Medulla oblongata (tissue), 1 donor: ENCODE results near the gene NFASC.

Experiments used
- DNase-seq: peaks from one replicate; pipeline ENCODE4 v3.0.0-alpha.2; 2015; ENCODE audit errors: extremely low spot score

Gene NFASC

DNA sequence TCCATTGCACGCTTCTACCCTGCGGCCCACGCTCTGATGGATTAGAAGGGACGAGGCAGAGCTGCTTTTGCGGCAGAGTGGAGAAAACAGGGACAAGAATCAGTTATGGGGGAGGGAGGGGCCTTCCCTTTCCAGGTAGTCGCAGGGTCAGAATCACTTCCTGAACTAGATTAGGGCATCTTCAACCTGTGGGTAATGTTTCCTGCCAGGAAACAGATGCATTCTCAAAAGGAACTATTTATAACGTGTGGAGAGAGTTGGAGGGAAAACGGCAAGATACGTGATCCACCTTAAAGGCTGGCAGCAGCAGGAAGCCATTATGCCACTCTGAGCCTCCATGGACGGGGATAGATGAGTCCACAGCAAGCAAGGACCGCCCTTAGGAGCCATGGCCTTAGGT, 112.5 kb downstream of the NFASC start:
- DNase-seq: no peak

GRCh38 chr1:204983881-204984280, 113.2 kb downstream of the NFASC start:
- no peak for DNase-seq

- DNase-seq: no peak
Measured at GRCh38 chr1:204984499-204984898, 113.8 kb downstream of the NFASC start.

DNA sequence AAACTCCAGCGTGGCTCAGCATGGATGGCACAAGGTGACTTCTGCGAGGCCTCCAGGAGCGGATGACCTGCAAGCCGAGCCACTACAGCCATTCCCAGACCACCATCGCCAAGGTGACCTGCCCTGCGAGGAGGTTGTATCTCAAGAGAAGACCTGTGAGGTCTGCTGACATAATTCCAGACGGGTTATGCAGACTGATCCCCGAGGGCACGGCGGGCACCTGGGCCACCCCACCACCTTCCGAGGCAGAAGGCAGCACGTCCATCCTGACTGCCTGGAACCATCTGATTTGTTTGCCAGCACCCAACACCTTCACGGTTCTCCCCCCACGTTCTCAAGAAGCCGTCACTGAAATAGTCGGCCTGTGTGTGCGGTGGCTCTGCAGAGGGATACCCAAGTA, 115.5 kb downstream of the NFASC start:
- DNase-seq: no peak

DNA sequence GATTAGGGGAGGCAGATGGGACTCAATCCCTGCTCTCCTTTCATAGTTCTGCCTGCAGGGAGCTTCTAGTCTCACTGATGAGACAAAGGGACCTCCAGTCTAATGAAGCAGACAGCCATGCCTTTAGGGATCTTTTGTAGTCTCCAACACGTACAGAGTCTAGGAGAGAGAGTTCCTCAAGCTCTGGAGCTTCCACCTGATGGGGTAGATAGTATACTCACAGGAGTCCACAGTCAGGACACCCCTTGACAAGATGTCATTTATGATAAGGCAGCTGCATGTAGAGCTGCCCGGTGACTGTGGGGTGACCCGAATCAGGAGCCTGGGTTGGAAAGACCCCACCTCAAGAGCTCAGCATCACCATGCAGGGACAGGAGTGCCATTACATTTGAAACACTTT, 117.0 kb downstream of the NFASC start:
- no peak for DNase-seq

- no peak for DNase-seq
Measured at GRCh38 chr1:204988196-204988595, 117.5 kb downstream of the NFASC start.

DNA sequence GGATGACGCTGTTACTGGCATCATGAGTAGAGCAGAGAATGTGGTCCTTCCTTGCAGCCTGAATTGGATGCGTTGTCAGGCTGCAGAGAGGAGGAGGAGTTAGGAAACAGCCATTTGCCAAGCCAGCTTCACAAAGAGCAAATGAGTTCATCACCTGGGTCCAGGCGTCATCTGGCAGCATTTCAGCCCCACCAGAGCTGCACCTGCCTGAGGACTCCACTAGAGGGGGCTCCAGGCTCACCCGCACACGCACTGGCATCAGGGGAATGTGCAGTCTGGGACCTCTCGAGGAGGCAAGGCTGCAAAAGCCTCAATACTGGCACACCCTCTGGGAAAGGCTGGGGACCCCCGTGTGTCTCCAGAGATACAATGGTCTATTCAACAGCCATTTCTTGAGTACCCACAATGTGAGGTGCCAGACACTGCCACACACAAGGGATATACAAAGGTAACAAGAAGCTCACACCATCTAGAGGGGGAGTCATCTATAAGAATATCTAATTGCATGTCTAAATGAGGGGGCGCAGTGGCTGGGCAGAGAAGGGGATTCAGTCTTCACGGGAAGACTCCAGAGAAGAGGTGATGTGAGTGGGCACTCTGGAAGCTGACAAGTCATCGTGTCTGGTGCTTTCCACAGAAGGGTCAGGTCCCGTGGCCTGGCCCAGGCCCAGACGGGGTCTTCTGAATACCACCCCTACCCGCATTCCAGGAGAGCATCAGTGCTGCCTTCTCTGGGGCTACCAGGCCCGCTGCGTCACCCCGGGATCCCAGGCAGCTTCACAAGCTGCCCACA, 118.8 kb downstream of the NFASC start:
- DNase-seq: peak; percentile 95

DNA sequence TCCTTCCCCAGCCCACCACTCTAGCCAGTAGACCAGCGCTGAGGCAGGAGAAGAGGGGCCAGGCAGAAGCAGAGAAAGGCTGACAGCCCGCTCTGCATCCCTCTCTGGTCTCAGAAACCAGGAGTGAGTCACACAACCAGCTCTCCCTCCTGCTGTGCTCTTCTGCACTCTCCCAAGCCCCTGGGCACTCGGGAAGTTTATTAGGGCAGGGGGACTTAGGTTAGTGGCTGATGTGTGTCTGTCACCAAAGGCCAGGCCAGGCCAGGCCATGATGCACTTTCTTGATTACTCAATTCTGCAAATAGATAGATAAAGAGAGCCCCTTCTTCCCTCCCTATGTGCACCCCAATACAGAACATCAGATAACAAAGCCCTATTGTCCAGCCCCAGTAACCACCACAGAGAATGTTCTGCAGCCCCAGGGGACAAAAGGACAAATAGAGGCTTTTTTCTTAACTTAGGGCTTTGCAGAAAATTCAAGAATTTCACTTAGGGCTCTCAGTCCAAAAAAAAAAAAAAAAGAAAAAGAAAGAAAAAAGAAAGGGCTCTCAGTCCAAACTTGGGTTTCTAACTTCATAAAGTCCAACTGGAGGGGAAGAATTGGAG, 119.5 kb downstream of the NFASC start:
- DNase-seq: peak; percentile 89

DNA sequence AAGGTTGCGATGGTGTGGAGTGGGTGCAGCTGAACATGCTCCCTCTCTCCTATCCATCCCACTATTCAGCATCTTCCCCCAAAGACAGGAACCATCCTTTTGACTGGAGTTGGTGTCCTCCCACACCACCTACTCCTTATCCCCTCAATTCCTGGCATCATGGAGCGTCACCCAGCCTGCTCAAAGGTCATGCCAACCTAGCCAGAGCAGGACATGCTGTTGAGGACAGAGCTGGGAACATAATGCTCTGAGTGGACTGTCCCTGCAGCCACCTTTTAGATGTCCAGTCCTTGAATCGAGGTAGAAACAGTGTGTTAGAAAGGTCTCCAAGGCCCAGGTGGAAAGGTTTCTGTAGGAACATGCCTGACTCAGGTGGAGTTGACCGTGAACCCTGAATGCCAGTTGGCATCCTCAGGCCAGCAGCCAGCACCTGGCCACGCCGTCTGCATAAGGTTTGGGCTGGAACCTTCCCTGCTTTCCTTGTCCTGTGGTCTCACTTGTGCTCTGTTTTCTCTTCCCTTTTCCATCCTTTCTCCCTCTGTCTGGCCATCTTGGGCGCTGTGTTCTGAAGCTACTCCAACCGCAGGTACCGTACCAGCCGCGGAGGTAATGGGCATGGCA, 120.2 kb downstream of the NFASC start:
- DNase-seq: no peak

- peak; percentile 43 for DNase-seq
Measured at GRCh38 chr1:204991342-204991844, 120.7 kb downstream of the NFASC start.

DNA sequence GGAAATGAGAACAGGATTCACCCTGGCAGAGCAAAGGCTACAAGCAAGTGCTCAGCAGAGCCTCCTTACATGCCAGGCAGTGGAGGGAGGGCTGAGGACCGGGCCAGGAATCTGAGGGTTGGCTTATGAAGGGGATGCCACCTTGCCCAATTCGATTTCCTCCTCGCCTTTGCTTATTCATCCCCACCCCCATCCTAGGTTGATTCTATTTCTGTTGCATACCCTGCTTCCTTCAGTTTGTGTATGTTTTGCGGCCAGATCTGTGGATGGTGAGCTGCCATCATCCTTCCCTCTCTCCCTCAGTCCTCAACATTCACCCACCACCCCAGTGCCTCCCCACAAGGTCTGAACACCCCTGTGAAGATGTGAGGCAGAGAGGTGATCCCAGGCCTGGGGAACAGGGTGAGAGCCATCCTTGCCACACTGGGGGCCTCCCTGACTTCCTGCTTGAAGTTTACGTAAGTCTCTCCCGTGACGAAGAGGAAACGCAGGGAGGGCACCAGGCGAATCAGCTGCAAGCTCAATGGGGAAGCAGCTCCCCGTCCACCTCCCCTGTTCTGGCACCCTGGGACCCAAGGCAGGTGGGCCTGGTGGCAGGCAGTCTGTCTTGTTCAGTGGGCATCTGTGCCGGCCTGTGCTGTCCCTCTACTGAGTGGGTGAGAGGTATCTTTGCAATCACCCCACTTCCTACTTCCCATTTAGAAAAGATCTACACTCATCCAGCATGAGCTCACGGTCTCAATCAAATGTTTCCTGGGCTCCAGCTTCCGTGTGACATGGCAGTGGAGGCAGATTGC, 121.7 kb downstream of the NFASC start:
- peak; percentile 39 for DNase-seq

- no peak for DNase-seq
Measured at GRCh38 chr1:204992998-204993314, 122.3 kb downstream of the NFASC start.

DNA sequence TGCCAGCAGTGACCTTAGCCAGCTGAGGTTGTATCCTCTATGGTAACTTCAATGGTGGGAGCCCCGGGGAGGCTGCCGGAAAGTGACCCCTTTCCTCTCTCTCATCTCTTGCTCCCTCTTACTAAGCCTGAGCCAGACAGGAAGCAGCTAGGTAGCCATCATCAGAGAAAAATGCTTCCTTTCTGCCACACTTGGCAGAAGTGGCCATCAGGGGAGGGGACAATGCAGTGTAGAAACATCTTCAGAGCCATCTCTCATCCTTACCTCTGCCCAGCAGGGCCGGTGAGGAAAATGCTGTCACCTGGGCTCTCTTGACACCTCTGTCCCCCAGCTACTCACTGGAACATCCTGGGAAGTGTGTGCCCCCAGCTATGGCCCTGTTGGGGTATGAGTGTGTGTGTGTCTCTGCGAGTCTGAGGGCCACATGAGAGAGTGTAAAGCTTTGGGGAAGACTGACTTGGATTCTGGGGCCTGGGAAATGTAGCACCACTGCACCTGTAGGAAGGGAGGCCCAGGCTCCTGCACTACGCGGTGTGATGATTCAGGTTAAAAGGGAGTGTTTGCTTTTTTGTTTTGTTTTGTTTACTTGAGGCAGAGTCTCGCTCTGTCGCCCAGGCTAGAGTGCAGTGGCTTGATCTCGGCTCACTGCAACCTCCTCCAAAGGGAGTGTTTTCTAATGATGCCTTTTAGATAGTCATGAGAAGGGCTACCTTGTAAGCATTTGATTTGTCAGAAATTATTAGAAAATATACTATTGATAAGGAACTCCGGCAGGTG, 123.6 kb downstream of the NFASC start:
- no peak for DNase-seq

DNA sequence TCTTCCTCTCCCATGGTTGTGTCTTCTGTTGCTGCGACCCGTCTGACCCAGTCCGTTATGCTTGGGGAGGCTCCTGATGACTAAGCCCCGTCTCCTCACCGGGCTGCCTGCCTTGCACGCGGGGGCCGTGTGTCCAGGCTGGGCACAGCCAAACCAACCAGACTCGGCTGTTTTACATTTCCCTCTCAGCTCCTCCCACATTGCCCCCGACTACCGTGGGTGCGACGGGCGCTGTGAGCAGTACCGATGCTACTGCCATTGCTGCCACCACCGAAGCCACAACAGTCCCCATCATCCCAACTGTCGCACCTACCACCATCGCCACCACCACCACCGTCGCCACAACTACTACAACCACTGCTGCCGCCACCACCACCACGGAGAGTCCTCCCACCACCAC, 126.3 kb downstream of the NFASC start:
- no peak for DNase-seq

- no peak for DNase-seq
Measured at GRCh38 chr1:204997591-204998355, 127.1 kb downstream of the NFASC start.

- no peak for DNase-seq
Measured at GRCh38 chr1:205001162-205001561, 130.5 kb downstream of the NFASC start.

- DNase-seq: no peak
Measured at GRCh38 chr1:205002705-205003104, 132.0 kb downstream of the NFASC start.

DNA sequence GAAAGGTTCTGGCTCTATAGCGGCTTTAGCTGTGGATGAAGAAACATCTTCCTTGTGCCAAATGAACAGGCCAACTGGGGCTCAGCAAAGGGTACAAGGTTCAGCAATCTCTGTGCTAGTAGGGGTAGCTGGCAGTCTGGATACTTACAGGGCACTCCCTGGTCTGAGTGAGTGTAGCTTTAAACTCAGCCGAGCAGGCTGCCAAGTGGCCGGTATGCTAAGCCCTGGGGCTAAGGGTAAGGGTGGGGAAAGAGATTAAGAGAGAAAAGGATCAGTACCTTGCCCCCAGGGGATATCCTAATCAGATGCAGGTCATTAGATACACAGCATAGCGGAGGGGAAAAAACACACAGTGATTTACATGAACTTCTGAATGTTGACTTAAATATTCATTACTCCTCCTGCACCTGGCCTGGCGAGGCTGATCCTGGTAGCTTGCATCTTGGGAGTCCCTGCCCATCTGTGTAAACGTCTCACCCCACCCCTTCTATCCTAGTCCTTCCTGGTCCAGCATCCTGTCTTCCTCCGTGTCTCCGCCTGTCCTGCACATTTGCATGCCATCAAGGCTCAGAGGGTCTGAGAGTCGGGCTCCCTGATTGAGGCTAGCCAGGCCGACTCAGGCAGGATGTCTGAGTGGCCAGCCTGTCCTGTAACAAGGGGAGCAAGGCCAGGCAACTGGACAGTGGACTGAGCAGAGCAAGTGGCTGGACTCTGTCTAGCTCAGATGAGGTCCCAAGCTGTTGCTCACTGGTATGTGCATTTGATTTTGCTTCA, 132.9 kb downstream of the NFASC start:
- no peak for DNase-seq

DNA sequence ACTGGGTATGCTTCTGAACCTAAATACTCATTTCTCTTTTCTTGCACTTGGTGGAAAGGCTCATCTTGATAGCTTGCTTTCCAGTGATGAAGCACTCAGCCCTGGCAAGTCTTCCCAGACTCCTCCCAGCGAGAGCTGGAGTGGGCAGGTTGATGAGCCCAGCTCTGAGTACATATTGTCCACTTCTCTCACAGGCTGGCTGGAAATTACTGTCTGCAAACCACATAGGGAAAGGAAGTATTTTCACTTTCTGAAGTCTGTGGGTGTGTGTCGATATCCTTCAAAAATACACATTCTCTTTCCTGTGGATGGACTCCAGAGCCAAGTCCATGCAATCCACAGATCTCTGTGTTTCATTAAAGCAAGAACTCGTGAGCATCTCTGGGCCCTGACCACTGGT, 133.7 kb downstream of the NFASC start:
- DNase-seq: no peak

GRCh38 chr1:205008896-205009295, 138.2 kb downstream of the NFASC start:
- no peak for DNase-seq
